CD14-positive monocyte (primary cell): ENCODE data around the gene ERICH3. TPM values are rescaled to one million over a fixed set of nuclear protein-coding genes. Genes with fewer than 3 reads are reported as not detected.

Experiments
- DNase-seq, 3 donors: peaks; one replicate each; pipeline ENCODE4 v3.0.0-alpha.2; 2011 to 2022
- H2AFZ ChIP-seq: 2 replicates; pipeline ENCODE4 v1.6.0; 2012; ENCODE audit warnings: mild to moderate bottlenecking, low read depth, low read length, inconsistent platforms; ENCODE audit not compliant: insufficient read depth, poor library complexity, severe bottlenecking
- H3K27ac ChIP-seq, 2 donors: 1 replicate in 1 of 2; 2 replicates in 1 of 2; pipeline ENCODE4 v1.5.1; 2012 to 2013; ENCODE audit warnings: low read length in 2 of 2, control low read depth in 1 of 2, inconsistent platforms in 1 of 2, low read depth in 1 of 2, mild to moderate bottlenecking in 1 of 2
- H3K27me3 ChIP-seq, 2 donors: one replicate each; pipeline versions ENCODE4 v1.6.0 to v1.6.1; 2011 to 2013; ENCODE audit warnings: low read length in 2 of 2; ENCODE audit not compliant: control insufficient read depth in 2 of 2, insufficient read depth in 2 of 2
- H3K36me3 ChIP-seq, 2 donors: replicated peaks in 1 of 2; 1 replicate in 1 of 2; 2 replicates in 1 of 2; pipeline versions ENCODE4 v1.5.1 to v1.6.1; 2012 to 2013; ENCODE audit warnings: low read length in 2 of 2, control low read depth in 1 of 2, inconsistent platforms in 1 of 2, mild to moderate bottlenecking in 1 of 2; ENCODE audit not compliant: insufficient read depth in 2 of 2, control insufficient read depth in 1 of 2
- H3K4me1 ChIP-seq, 2 donors: 1 replicate in 1 of 2; 2 replicates in 1 of 2; pipeline versions ENCODE4 v1.5.1 to v1.6.1; 2012 to 2013; ENCODE audit warnings: low read length in 2 of 2, control low read depth in 1 of 2, inconsistent platforms in 1 of 2, mild to moderate bottlenecking in 1 of 2, moderate library complexity in 1 of 2; ENCODE audit not compliant: insufficient read depth in 2 of 2, control insufficient read depth in 1 of 2
- H3K4me2 ChIP-seq: replicated peaks from 2 replicates; pipeline ENCODE3; 2012; ENCODE audit warnings: low read length, moderate library complexity, mild to moderate bottlenecking; ENCODE audit not compliant: poor library complexity, severe bottlenecking; ENCODE audit errors: extremely low read depth
- H3K4me3 ChIP-seq, 3 experiments: fragments of 200-600 bp in 1 of 3; sonication (generic) in 1 of 3; replicated peaks in 1 of 3; 1 replicate in 2 of 3; 2 replicates in 1 of 3; pipeline ENCODE4 v1.5.1; 2011 to 2013; ENCODE audit warnings: low read length in 3 of 3, mild to moderate bottlenecking in 3 of 3, control low read depth in 2 of 3, low read depth in 2 of 3, inconsistent platforms in 1 of 3, moderate library complexity in 1 of 3
- H3K79me2 ChIP-seq: 2 replicates; pipeline ENCODE4 v1.6.0; 2012; ENCODE audit warnings: mild to moderate bottlenecking, control low read depth, inconsistent platforms, low read length, moderate library complexity; ENCODE audit not compliant: insufficient read depth
- H3K9ac ChIP-seq: 2 replicates; pipeline ENCODE4 v1.6.0; 2017; ENCODE audit warnings: low read length, mild to moderate bottlenecking; ENCODE audit not compliant: insufficient read depth, poor library complexity, severe bottlenecking
- H3K9me3 ChIP-seq, 2 donors: replicated peaks in 1 of 2; 1 replicate in 1 of 2; 2 replicates in 1 of 2; pipeline versions ENCODE4 v1.5.1 to v1.6.1; 2012 to 2013; ENCODE audit warnings: low read length in 2 of 2, control low read depth in 1 of 2; ENCODE audit not compliant: control insufficient read depth in 1 of 2, insufficient read depth in 1 of 2
- H4K20me1 ChIP-seq: 2 replicates; pipeline ENCODE4 v1.6.0; 2012; ENCODE audit warnings: mild to moderate bottlenecking, low read length, control low read depth, moderate library complexity; ENCODE audit not compliant: insufficient read depth
- H3K27ac Mint-ChIP-seq, 7 donors: one replicate each; pipeline ENCODE4 v1.8.0; 2020; ENCODE audit warnings: mild to moderate bottlenecking in 7 of 7, mixed read lengths in 7 of 7, moderate library complexity in 6 of 7, inconsistent platforms in 2 of 7
- H3K27me3 Mint-ChIP-seq, 3 donors: one replicate each; pipeline ENCODE4 v1.8.0; 2021 to 2022; ENCODE audit warnings: low read depth in 3 of 3, mild to moderate bottlenecking in 3 of 3, mixed read lengths in 3 of 3, moderate library complexity in 3 of 3, inconsistent platforms in 1 of 3
- H3K36me3 Mint-ChIP-seq, 2 donors: one replicate each; pipeline ENCODE4 v1.8.0; 2020; ENCODE audit warnings: mixed read lengths in 2 of 2, inconsistent platforms in 1 of 2, mild to moderate bottlenecking in 1 of 2
- H3K4me1 Mint-ChIP-seq: one replicate; pipeline ENCODE4 v1.8.0; 2020; ENCODE audit warnings: mild to moderate bottlenecking, mixed read lengths
- H3K4me3 Mint-ChIP-seq, 2 donors: one replicate each; pipeline ENCODE4 v1.8.0; 2020; ENCODE audit warnings: mild to moderate bottlenecking in 2 of 2, mixed read lengths in 2 of 2, moderate library complexity in 1 of 2
- H3K9me3 Mint-ChIP-seq, 7 donors: one replicate each; pipeline ENCODE4 v1.8.0; 2020 to 2022; ENCODE audit warnings: mixed read lengths in 7 of 7, mild to moderate bottlenecking in 6 of 7, moderate library complexity in 6 of 7, inconsistent platforms in 2 of 7
- CTCF ChIP-seq: fragments of 200-600 bp; IDR thresholded peaks from one replicate; pipeline ENCODE4 v1.8.0; 2022; ENCODE audit warnings: antibody characterized with exemption, mild to moderate bottlenecking
- WGBS: methylation state at CpG from one replicate; pipeline ENCODE4 v1.1.5; 2013; ENCODE audit warnings: missing lambda C conversion rate; ENCODE audit not compliant: insufficient coverage; 5-methylcytosine and 5-hydroxymethylcytosine counted together
- intact Hi-C, 2 donors: fragments of 100-400 bp; cut with micrococcal nuclease; formaldehyde crosslinking; loops; one replicate each; pipeline versions ENCODE4 v1.15.0 to v1.15.1; 2023
- polyA plus RNA-seq, 3 donors: library from polyadenylated mRNA; depleted of rRNA in 1 of 3; unstranded in 2 of 3; stranded (reverse) in 1 of 3; fragments of 300-500 nt in 2 of 3; fragments of >200 nt in 1 of 3; fragmentation: Illumina TruSeq in 2 of 3; gene quantifications; 1 replicate in 2 of 3; 2 replicates in 1 of 3; pipeline ENCODE4 v1.2.3, GENCODE V29; 2012 to 2021

ERICH3 gene
- polyA plus RNA-seq, 3 donors: not detected

- Mint-ChIP-seq H3K9me3 (peaks cover 0 to 3% (median 0%) of the 10 kb centered on the region in 7 donors), H3K27me3 (peaks cover 0 to 2% (median 0%) of the 10 kb centered on the region in 3 donors), H3K36me3 (no peaks in the 10 kb centered on the region), H3K4me1 (no peaks in the 10 kb centered on the region), H3K27ac (no peak overlapping the region), H3K4me3 (no peak overlapping the region)
- no peaks in the 10 kb centered on the region for H3K36me3 ChIP-seq
- no peaks in the 10 kb centered on the region for H3K79me2 ChIP-seq
- no peak for TF ChIP-seq CTCF
- no peak overlapping the region for H3K27ac ChIP-seq
- H3K4me3 ChIP-seq: no peak overlapping the region
- H3K4me2 ChIP-seq: no peak overlapping the region
- no peak overlapping the region for H3K9ac ChIP-seq
- intact Hi-C loops: no loop called here
- H2AFZ ChIP-seq: no peak overlapping the region
- no peaks in the 10 kb centered on the region for H3K4me1 ChIP-seq
- H3K27me3 ChIP-seq: no peaks in the 10 kb centered on the region
- H4K20me1 ChIP-seq: no peaks in the 10 kb centered on the region
- H3K9me3 ChIP-seq: no peaks in the 10 kb centered on the region
- no peak for DNase-seq
These were observed 10.1 kb upstream of the ERICH3 start for GRCh38 chr1:74683656-74684055.

GRCh38 chr1:74681851-74682250 lies 8.3 kb upstream of the ERICH3 start:
- WGBS: no CpG with 5 or more reads among the region's 2 CpGs
- no peak overlapping the region for H3K9ac ChIP-seq
- H3K27me3 ChIP-seq: no peaks in the 10 kb centered on the region
- no peaks in the 10 kb centered on the region for H3K4me1 ChIP-seq
- no peaks in the 10 kb centered on the region for H3K36me3 Mint-ChIP-seq
- DNase-seq: no peak
- no peak overlapping the region for H3K27ac ChIP-seq
- H4K20me1 ChIP-seq: no peaks in the 10 kb centered on the region
- no peaks in the 10 kb centered on the region for H3K9me3 ChIP-seq
- peaks cover 0 to 2% (median 0%) of the 10 kb centered on the region in 3 donors for H3K27me3 Mint-ChIP-seq
- H3K27ac Mint-ChIP-seq: no peak overlapping the region
- no peak overlapping the region for H3K4me2 ChIP-seq
- H3K9me3 Mint-ChIP-seq: peaks cover 0 to 3% (median 0%) of the 10 kb centered on the region in 7 donors
- no peak for TF ChIP-seq CTCF
- no peak overlapping the region for H3K4me3 Mint-ChIP-seq
- intact Hi-C loops: no loop called here
- H3K79me2 ChIP-seq: no peaks in the 10 kb centered on the region
- H3K4me1 Mint-ChIP-seq: no peaks in the 10 kb centered on the region
- H3K4me3 ChIP-seq: no peak overlapping the region
- H3K36me3 ChIP-seq: no peaks in the 10 kb centered on the region
- H2AFZ ChIP-seq: no peak overlapping the region
